GM12878 (cell line): ENCODE data around the gene DENND4C. TPM values are rescaled to one million over a fixed set of nuclear protein-coding genes. Genes with fewer than 3 reads are reported as not detected.

ENCODE experiments used
- ATAC-seq: fragments of 200-7000 bp; cut with Tn5 transposase; 3 replicates; pipeline ENCODE4 v1.9.1; 2020; ENCODE audit warnings: mild to moderate bottlenecking, moderate library complexity
- BruUV-seq: library from RNA; stranded (reverse); fragments of 400-500 nt; replicated peaks from 2 replicates; lab custom pipeline; 2021; lab: Mats Ljungman, UMichigan
- CTCF ChIA-PET: fragments of 300-600 bp; sonication (Branson Sonifier 250); formaldehyde crosslinking; extraction: SDS; loops from one replicate; lab custom pipeline; 2021; ENCODE audit warnings: inconsistent platforms; lab: Yijun Ruan, JAX
- POLR2A ChIA-PET: fragments of 350-600 bp; formaldehyde crosslinking; extraction: SDS; loops from one replicate; lab custom pipeline; 2021; ENCODE audit warnings: inconsistent platforms; lab: Charles Lee
- RAD21 ChIA-PET: fragments of 300-600 bp; sonication (Branson Sonifier 250); formaldehyde crosslinking; loops from one replicate; lab custom pipeline; 2023; ENCODE audit warnings: antibody characterized with exemption; ENCODE audit not compliant: unreplicated experiment; lab: Charles Lee
- SMC1A ChIA-PET: fragments of 300-600 bp; sonication (Branson Sonifier 250); formaldehyde crosslinking; loops from one replicate; lab custom pipeline; 2023; ENCODE audit not compliant: unreplicated experiment, uncharacterized antibody; lab: Charles Lee
- DNase-seq: peaks from one replicate; pipeline ENCODE4 v3.0.0-alpha.2; 2011; ENCODE audit warnings: low read depth, low spot score
- FAIRE-seq: peaks from 3 replicates; lab custom pipeline; 2011; peaks lifted over from hg19 to GRCh38; lab: Jason Lieb, UNC
- H2AFZ ChIP-seq: 2 replicates; pipeline ENCODE4 v1.6.0; 2011; ENCODE audit warnings: low read depth, low read length, control low read depth; ENCODE audit not compliant: control insufficient read depth
- H3K27ac ChIP-seq: 2 replicates; pipeline ENCODE4 v1.5.1; 2011; ENCODE audit warnings: control low read depth; ENCODE audit not compliant: control insufficient read depth, insufficient read depth
- H3K27me3 ChIP-seq, 2 experiments: replicated peaks in 1 of 2; 2 replicates each; pipeline versions ENCODE4 v1.6.0 to v1.6.1; 2011; ENCODE audit warnings: low read length in 1 of 2; ENCODE audit not compliant: control insufficient read depth in 2 of 2, insufficient read depth in 2 of 2
- H3K36me3 ChIP-seq, 2 experiments: 2 replicates each; pipeline ENCODE4 v1.5.1; 2011; ENCODE audit warnings: low read length in 1 of 2; ENCODE audit not compliant: control insufficient read depth in 2 of 2, insufficient read depth in 2 of 2
- H3K4me1 ChIP-seq: 2 replicates; pipeline ENCODE4 v1.6.1; 2011; ENCODE audit warnings: mild to moderate bottlenecking, low read length, moderate library complexity, mixed read lengths; ENCODE audit not compliant: control insufficient read depth, insufficient read depth
- H3K4me2 ChIP-seq: 2 replicates; pipeline ENCODE4 v1.6.0; 2011; ENCODE audit warnings: control low read depth; ENCODE audit not compliant: control insufficient read depth, insufficient read depth
- H3K4me3 ChIP-seq: fragments of 200-600 bp; sonication (generic); 2 replicates; pipeline ENCODE4 v1.5.1; 2016
- H3K79me2 ChIP-seq: 2 replicates; pipeline ENCODE4 v1.6.0; 2011; ENCODE audit warnings: low read length; ENCODE audit not compliant: control insufficient read depth, insufficient read depth
- H3K9ac ChIP-seq: 2 replicates; pipeline ENCODE4 v1.8.0; 2011; ENCODE audit warnings: low read length, control low read depth, mixed read lengths; ENCODE audit not compliant: control insufficient read depth, insufficient read depth
- H3K9me3 ChIP-seq: replicated peaks from 3 replicates; pipeline ENCODE4 v1.5.1; 2011; ENCODE audit warnings: mild to moderate bottlenecking, low read length; ENCODE audit not compliant: control insufficient read depth, insufficient read depth
- H4K20me1 ChIP-seq: 2 replicates; pipeline ENCODE4 v1.6.0; 2011; ENCODE audit not compliant: control insufficient read depth, insufficient read depth
- EGR1 ChIP-seq, 2 experiments: IDR thresholded peaks; 1 replicate in 1 of 2; 2 replicates in 1 of 2; pipeline ENCODE4 v1.6.1; 2011 to 2012; ENCODE audit warnings: low read depth in 2 of 2, low read length in 2 of 2, borderline replicate concordance in 1 of 2, mild to moderate bottlenecking in 1 of 2, moderate library complexity in 1 of 2
- EZH2 ChIP-seq: IDR thresholded peaks from 2 replicates; pipeline ENCODE4 v1.6.1; 2012; ENCODE audit warnings: low read depth, mild to moderate bottlenecking, control low read depth, inconsistent platforms, low read length, borderline replicate concordance; ENCODE audit not compliant: control insufficient read depth
- IRF5 ChIP-seq: fragments of 450-650 bp; IDR thresholded peaks from 2 replicates; pipeline ENCODE4 v1.6.1; 2017; ENCODE audit warnings: borderline replicate concordance
- MEF2A ChIP-seq: IDR thresholded peaks from 2 replicates; pipeline ENCODE4 v1.6.1; 2011; ENCODE audit warnings: low read depth, mild to moderate bottlenecking, low read length, moderate library complexity; ENCODE audit not compliant: insufficient read depth
- NFXL1 ChIP-seq: fragments of 450-650 bp; IDR thresholded peaks from 2 replicates; pipeline ENCODE4 v1.6.1; 2017; ENCODE audit warnings: antibody characterized with exemption, mild to moderate bottlenecking, borderline replicate concordance
- SRF ChIP-seq, 2 experiments: IDR thresholded peaks; 2 replicates each; pipeline ENCODE4 v1.6.1; 2011; ENCODE audit warnings: low read depth in 2 of 2, low read length in 2 of 2, mild to moderate bottlenecking in 1 of 2, moderate library complexity in 1 of 2
- YY1 ChIP-seq: IDR thresholded peaks from 2 replicates; pipeline ENCODE4 v1.6.1; 2011; ENCODE audit warnings: low read depth, mild to moderate bottlenecking, low read length
- WGBS: methylation state at CpG from one replicate; pipeline ENCODE4 v1.1.6; 2016; ENCODE audit warnings: low lambda C conversion rate; ENCODE audit not compliant: insufficient replicate concordance, insufficient coverage; ENCODE audit errors: missing lambda C conversion rate; 5-methylcytosine and 5-hydroxymethylcytosine counted together
- in situ Hi-C: fragments of 300-500 bp; cut with MboI; formaldehyde crosslinking; loops from 9 replicates; pipeline ENCODE4 v1.14.3; 2018; ENCODE audit warnings: mixed read lengths
- intact Hi-C: fragments of 100-400 bp; cut with micrococcal nuclease; formaldehyde crosslinking; loops from one replicate; pipeline ENCODE4 v1.14.2; 2022; ENCODE audit not compliant: unreplicated experiment
- polyA plus RNA-seq, 11 experiments: library from polyadenylated mRNA; depleted of rRNA in 4 of 11; unstranded in 6 of 11; stranded (reverse) in 5 of 11; fragments of >200 nt; fragmentation: Nextera tagmentation in 4 of 11; fragmentation: Illumina TruSeq in 1 of 11; extraction: Ambion mirVana in 4 of 11; extraction: Trizol in 1 of 11; gene quantifications; 1 replicate in 1 of 11; 2 replicates in 10 of 11; pipeline versions ENCODE4 v1.2.1 to v1.2.3, GENCODE V29; 2011 to 2016; ENCODE audit warnings: inconsistent platforms in 2 of 11, missing spikeins in 2 of 11, low read depth in 1 of 11
- total RNA-seq, 4 experiments: library from RNA; depleted of rRNA in 3 of 4; stranded (reverse); fragments of >200 nt in 3 of 4; fragmentation: Illumina TruSeq in 1 of 4; extraction: Trizol in 1 of 4; gene quantifications; 2 replicates each; pipeline versions ENCODE4 v1.2.1 to v1.2.3, GENCODE V29; 2013 to 2021

DENND4C gene
- total and polyA plus RNA-seq, 10 of the 15 experiments (the other 5 are each of a cell fraction or from before 2014, with no cell fraction given), result 8.2 to 49.3 (median 24.7) TPM

GRCh38 chr9:19286634-19287188, 56.2 kb downstream of the DENND4C start:
- CTCF ChIA-PET, result no interaction called here
- intact Hi-C loops, result no loop called here

GRCh38 chr9:19288081-19288480, 57.6 kb downstream of the DENND4C start:
- no peak overlapping the region for H3K9ac ChIP-seq
- RAD21 ChIA-PET, result no interaction called here
- H3K79me2 ChIP-seq, result peaks cover 6% of the 10 kb centered on the region
- SMC1A ChIA-PET, result no interaction called here
- H2AFZ ChIP-seq, result no peak overlapping the region
- WGBS, result 92% methylated on average over 2 of the region's 2 CpGs
- no peaks in the 10 kb centered on the region for H3K9me3 ChIP-seq
- no peak for ATAC-seq
- peaks cover 0 to 20% of the 10 kb centered on the region in 2 experiments; a peak in 3 of 4 replicates for H3K36me3 ChIP-seq
- H3K4me1 ChIP-seq, result no peaks in the 10 kb centered on the region
- H3K4me3 ChIP-seq, result no peak overlapping the region
- BruUV-seq, result no TSS peak
- intact Hi-C loops (no loop called here), in situ Hi-C loops (no loop called here)
- no peak overlapping the region for H3K27ac ChIP-seq
- no peak for FAIRE-seq
- POLR2A ChIA-PET, result no interaction called here
- no peak overlapping the region for H3K4me2 ChIP-seq
- H4K20me1 ChIP-seq, result no peaks in the 10 kb centered on the region
- no peak for TF ChIP-seq YY1
- TF ChIP-seq IRF5, result no peak
- DNase-seq, result no peak
- H3K27me3 ChIP-seq, result no peaks in the 10 kb centered on the region
- CTCF ChIA-PET, result no interaction called here

More at GRCh38 chr9:19286634-19287188, 56.2 kb downstream of the DENND4C start:
- peaks cover 6% of the 10 kb centered on the region for H3K79me2 ChIP-seq
- FAIRE-seq (no peak), ATAC-seq (no peak), DNase-seq (no peak)
- ChIA-PET SMC1A (interaction anchor here (0.7 to 1.6 kb wide), 2 partner anchors 7 to 10 kb away, joined by 3 read pairs; no protein-coding TSS in a partner anchor), POLR2A (no interaction called here), RAD21 (no interaction called here)
- WGBS, result 98% methylated on average over 5 of the region's 5 CpGs
- H3K9ac ChIP-seq, result no peak overlapping the region
- no peaks in the 10 kb centered on the region for H3K9me3 ChIP-seq
- no peak overlapping the region for H3K4me2 ChIP-seq
- in situ Hi-C loops, result no loop called here
- no peak overlapping the region for H3K4me3 ChIP-seq
- no peaks in the 10 kb centered on the region for H3K27me3 ChIP-seq
- no peaks in the 10 kb centered on the region for H4K20me1 ChIP-seq
- no peaks in the 10 kb centered on the region for H3K4me1 ChIP-seq
- H3K36me3 ChIP-seq, result peaks cover 0 to 16% of the 10 kb centered on the region in 2 experiments
- no peak overlapping the region for H2AFZ ChIP-seq
- no peak overlapping the region for H3K27ac ChIP-seq
- no TSS peak for BruUV-seq
- TF ChIP-seq SRF (IDR thresholded peaks at IDR 0.05; ENCODE audit: low read depth in 2 of 2, low read length in 2 of 2) (no peak), EGR1 (IDR thresholded peaks at IDR 0.05; ENCODE audit: borderline replicate concordance in 1 of 2, low read depth in 2 of 2, low read length in 2 of 2) (no peak), NFXL1 (no peak), MEF2A (no peak), EZH2 (no peak)
